Ureter (tissue), 1 donor: ENCODE data around the gene ITIH5. TPM values are rescaled to one million over a fixed set of nuclear protein-coding genes. Genes with fewer than 3 reads are reported as not detected.
A peak's percentile ranks its signal among the peaks of the same experiment; 100 is the strongest.

ENCODE experiments used
- DNase-seq: peaks from one replicate; pipeline ENCODE4 v3.0.0-alpha.2; 2020; ENCODE audit warnings: low spot score
- total RNA-seq: library from RNA; stranded (reverse); gene quantifications from one replicate; pipeline ENCODE4 v1.2.4, GENCODE V29; 2023
- donor health status: DM: yes; HTN: yes; CAD: no.

ITIH5 gene
- total RNA-seq, 1 donor from 2014 or later = 25.5 TPM

DNA sequence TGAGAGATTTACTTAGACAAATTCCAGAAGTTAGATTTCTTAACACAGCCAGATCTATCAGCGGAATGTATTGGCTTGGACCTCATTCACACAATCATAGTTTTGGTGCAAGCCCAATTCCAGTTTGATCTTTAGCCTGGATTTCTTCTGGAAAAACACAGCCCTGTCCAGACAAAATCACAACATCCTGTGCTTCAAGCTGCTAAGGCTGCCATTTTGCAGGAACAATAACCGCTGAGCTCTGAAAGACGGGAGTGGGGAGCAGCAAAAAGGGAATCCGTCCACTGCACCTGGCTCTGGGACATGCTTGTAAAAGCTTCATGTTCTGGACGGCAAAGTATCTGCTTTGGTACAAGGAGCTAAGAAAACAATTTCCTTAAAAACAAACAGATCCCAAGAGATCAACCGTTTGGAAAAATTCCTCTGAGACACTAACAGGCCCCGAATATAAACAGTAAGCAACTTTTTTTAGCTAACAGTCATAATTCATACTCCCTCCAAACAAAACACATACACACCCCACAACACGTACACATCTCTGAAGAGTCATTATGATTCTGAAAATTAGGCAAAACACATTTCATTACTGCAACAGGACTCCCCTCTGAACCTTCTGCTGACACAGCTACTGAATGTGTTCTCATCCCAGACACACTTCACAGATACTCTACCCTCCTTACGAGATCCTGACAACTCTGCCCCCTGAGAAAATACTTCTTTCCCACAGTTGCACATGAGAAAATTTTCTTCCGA is 32.4 kb downstream of the ITIH5 start:
- DNase-seq = no peak

DNA sequence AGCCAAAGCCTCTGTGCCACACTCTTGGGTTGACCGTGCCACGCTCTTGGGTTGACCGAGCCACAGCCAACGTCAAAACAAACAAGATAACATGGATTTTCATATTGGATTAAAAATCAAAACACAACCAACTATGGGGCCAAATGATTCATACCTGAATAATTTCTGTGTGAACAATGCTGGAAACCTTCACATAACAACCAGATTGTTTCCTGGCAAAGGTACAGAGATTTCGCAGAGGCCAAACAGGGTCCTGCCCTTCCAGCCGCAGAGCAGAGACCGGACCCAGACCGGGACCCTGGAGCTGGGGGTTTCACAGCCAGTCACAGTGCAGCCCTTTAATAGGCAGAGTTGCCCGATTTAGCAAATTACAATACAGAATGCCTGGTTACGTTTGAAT is 40.5 kb downstream of the ITIH5 start:
- DNase-seq = no peak

DNA sequence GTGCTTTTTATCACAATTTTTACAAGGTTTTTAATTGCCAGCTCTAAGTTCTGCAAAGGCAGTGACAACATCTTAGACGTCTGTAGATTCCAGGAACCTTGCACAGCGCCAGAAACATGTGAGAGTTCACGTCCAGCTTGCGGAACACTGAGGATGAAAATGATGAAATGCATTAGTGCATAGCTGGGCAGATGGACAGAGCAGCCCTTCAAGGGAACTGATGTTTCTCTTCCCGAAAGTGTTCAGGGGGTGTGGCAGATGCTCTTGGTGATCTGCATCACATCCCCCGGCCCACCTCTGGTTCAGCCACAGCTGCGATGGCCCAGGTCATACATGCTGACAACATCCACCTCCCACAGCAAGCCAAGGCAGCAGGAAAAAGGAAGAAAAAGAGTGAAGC is 40.9 kb downstream of the ITIH5 start:
- DNase-seq = no peak

DNA sequence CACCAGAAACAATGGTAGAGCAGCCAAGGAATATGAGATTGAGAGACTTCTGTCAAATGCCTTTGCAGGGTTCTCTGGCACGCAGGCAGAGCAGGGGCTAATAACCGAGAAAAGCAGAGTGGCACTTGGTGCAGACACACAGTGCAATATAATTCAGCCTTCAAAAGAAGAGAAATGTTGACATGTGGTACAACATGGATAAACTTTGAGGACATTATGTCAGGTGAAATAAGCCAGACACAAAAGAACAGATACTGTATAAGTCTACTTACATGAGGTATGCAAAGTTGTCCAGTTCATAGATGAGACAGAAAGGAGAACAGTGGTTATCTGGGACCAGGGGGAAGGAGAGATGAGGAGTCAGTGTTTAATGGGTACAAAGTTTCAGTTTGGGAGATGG is 41.8 kb downstream of the ITIH5 start:
- no peak for DNase-seq

DNA sequence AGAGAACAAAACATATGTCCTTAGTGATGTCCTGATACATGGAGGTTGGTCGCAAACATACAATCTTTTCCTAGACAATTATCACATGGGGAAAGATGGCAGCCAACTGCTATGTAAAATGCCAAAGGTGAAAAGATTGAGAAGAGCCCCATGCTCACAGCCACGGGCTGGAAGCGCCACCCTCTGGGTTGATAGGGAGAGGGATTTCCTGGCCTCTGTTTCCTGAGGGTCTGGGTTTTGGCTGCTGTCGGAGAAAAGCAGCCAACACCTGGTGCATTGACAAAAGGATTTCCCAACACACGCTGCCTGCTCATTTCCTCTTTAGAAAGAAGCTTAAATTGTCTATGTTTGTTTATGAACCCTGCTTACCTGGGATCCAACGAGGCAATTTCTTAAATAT is 43.8 kb downstream of the ITIH5 start:
- DNase-seq = no peak

DNA sequence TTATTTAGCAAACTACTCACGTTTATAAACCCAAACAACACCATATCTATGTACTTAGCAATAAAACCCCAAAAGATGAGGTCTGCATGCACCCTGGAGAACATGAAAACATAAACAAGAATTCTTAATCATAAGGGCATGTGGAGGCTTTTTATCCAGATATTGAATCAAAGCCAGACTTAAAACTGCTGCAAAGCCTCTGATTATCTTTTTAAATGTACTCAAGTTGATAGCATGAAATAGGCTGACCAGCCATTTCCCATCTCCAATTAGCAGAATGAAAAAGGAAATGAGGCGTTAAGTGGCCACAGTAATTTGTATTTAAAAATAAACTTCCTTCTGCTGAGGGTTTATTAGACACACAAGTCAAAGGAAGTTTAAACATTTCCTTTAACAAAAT is 48.3 kb downstream of the ITIH5 start:
- no peak for DNase-seq

DNA sequence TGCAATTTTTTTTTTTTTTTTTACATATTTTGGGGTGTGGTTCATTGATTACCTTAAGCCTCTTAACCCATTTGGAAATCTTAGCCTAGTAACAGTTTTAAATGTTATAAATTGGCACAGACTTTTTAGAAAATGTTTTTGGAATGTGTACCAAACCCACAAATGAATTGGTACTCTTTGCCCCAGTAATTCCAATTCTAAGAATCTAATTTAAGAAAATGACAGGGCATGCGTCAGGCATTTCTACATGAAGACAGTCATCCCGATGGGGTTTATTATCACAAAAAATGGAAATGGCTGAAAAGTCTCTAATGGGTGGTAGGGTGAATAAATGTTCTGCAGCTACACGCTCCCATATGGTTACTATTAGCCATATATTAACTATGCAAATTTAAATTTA is 54.9 kb downstream of the ITIH5 start:
- DNase-seq = no peak

DNA sequence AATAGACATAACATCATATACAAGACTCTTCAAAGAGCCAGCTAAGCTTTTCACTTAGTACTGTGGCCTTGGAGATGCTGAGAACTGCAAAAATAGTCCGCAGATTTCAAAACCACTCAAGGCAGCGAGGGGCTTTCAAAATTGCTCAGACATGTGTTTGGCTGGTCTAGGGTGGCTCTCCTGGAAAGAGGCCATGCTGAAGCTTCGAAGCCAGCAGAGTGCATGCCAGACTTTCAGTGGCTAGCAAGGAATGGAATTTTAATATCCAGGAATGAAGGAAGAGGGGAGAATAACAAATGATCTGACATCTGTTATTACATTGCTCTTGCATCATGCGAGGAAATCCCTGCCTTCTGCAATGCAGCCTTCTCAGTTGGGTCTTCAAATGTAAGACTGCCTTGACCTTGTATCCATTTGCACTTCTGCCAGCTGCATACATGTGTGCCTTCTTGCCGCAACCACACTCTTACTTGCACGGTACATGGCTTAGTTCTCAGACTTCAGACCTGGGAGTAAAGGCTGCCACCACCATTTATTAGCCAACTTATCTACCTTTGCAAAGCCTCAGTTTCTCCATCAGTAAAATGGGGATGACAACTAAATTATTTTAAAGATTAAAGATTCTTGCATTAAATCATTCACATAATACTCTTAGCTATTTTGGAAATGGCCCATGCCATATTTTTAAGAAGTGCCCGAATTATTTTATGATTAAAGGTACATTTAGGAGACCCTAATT is 55.9 kb downstream of the ITIH5 start:
- DNase-seq = no peak

DNA sequence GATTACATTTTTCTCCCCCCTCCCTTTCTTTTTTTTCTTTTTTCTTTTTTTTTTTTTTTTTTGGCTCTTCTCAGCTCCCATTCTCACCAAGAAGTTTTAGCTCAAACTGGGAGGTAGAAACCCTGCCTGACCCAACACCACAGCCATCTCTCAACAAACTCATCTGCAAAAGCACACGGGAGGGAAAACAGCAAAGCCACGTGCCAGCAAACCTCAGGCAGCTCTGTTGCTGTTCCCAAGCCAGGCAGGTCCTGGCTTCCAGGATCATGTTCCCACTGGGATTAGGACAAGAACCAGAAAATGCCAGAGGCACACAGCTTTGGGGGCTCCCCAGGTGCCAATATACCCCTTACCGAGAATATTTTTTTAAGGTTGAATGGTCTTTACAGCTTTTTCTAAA is 56.7 kb downstream of the ITIH5 start:
- no peak for DNase-seq

DNA sequence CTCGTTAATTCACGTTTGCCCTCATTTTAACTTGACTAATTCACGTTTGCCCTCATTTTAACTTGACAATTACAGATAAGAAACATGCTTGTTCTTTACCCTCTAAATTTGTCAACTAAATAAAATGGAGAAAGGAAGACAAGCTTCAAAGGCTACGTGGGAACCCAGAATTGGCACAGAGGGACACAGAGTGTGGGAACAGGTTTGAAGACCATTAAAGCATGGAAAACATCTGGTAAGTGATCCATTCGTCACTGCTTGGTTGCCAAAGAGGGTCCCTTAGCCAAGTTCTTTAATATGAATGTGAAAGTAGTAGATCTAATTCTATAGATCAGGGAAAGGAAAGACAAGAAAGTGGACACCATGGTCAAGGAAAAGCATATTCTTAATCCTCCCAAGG is 57.2 kb downstream of the ITIH5 start:
- DNase-seq = no peak

DNA sequence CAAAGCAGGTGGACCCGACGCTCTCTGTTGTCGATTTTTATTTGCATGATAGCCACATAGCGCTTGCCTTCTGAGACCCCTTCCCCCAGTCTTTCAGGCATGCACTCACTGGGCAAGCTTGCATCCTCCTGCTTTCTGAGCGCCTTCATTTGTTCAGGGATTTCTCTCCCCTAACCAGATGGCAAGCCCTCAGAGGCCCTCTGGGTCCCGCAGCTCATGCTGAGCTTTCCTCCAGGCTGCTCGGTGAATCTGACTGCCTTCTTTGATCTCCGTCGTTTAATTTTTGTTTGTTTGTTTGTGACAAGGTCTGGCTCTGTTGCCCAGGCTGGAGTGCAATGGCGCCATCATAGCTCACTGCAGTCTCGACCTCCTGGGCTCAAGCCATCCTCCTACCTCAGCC is 58.8 kb downstream of the ITIH5 start:
- DNase-seq = no peak

DNA sequence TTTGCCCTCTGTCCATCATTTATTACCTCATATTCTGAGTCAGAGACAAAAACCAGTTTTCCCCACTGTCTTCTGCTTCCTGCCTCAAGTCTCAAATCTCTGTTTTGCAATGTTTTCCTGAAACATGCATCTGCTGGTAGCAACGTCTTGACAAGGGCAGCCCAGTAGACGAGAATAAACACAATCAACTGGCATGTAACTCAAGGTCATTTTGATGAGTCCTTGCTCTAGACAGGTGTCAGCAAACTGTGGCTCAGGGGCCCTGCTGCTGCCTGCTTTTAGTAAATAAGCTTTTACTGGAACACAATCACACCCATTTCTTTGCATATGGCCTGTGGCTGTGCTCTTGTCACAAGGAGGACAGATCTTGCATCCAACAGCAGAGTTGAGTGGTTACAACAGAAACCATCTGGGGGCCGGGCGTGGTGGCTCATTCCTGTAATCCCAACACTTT is 59.8 kb downstream of the ITIH5 start:
- DNase-seq = no peak

DNA sequence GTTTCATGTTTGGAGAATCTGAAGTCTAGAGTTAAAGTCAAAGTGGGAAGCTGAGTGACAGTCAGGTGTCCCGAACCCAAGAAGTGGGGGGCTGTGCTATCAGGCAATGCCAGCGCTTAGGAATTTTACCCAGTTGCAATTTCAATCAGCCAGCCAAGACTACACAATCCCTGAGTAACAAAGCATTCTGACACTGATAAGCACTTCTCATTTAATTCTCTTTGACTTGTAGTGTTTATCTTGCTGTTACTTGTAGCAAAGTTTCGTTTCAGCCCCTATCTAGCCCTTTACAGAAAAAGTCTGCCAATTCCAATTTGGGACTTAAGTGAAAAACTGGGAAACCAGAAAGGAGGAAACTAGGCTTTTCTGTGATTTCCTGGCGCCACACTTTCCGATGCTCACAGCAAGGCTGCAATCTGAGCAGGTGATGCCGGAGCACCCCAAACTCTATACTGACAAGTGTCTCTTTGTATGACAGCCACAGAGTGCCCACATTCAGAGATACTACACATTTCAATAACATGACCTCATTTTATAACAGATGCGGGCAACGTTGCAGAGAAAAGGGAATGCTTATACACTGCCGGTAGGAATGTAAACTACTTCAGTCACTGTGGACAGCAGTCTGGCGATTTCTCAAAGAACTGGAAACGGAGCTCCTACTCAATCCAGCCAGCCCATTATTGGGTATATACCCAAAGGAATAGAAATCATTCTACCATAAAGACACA is 61.0 kb downstream of the ITIH5 start:
- DNase-seq = no peak

DNA sequence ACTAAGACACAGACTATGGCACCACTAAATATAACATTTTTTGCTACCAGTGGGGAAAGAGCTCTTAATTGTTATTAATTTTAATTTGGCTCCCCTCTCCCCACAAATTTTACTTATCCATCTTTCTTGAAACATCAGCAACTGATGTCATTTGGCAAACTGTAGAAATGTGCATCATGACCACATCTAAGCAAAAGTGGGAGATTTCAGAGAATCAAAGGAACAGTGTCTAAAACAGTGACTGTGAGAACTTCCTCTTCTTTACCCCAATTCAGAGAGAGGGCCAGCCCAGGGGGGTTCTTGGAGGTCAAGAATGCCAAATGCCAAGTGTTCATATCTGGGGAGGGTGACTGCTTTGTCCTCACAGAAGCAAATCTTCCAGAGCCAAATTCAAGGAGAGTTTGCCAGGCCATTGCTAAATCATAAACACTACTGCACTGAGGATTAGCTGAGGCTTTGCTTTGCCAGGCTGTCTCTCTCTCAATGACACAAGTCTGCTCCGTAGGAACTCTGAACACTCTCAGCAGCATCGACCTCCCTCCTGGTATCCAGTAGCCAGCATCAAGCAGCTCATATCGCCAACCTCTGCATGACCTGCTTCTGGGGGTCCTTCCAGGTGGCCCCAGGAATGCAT is 65.6 kb downstream of the ITIH5 start:
- no peak for DNase-seq

DNA sequence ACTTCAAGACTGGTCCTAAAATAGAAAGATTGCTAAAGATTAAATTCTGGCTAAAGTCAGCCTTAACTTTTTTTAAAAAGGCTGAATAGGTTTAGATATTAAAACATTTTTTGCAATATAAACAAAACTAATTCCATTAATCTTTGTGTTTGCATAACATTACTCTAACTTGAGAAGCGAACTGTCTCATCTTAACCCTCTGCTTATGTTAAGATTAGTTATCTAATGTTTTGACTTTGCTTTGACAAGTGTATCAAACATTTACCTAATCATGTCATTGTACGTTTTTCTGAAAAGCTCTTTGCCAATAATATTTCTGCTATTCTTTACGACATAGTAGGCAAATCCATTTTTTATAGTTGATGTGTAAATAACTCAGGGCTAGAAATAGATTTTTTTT is 68.0 kb downstream of the ITIH5 start:
- DNase-seq = no peak

DNA sequence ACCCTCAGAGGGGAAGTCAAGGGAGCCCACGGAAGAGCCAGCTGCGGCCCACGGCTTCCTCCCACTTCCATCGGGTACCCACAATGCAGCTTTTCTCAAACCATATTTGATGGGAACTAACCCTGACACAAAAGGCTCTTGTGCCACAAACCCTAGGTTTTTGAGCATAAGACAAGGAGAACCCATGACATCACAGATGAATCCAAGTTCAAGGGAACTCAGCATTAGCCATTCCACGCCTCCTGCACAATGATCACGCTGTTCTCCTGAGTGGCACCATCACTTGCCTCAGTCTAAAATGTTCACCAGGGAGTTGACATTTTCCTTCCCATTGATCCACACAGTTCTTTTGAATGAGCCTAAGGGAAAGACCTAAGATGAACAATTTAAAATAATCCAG is 70.4 kb downstream of the ITIH5 start:
- no peak for DNase-seq

DNA sequence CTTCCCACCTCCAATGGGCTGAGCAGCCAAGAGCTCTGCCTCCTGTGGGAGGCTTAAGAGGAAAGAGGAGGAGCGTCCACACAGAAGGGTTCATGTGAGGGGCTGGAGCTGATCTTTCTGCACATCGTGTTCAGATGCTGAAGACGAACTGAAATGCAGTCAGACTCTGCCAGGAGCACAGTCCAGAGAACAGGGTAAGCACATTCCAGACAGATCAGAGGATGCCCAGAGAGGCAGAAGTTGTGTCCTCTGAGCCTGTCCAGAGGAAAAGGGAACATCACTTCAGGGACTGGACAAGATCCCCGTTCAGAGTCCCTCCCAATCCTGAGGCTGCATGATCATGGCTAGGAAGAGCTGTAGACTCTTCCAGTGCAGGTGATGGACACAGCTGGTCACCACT is 72.9 kb downstream of the ITIH5 start:
- DNase-seq = no peak

DNA sequence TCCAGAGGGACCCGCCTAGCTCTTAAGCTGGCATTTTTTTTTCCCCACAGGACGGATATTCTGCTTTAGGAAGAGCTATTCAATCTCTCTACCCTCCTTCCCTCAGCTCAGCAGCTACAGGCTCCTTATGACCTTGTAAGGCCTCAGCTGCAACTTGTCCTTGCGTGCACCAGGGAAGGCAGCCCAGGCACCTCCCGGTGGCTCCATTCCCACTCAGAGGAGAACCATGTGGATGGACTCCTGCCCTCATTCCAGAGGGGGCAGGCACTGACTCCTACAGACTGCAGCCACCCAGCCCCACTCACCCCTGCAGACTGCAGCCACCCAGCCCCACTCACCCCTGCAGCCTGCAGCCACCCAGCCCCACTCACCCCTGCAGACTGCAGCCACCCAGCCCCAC is 73.7 kb downstream of the ITIH5 start:
- DNase-seq = peak; percentile 79

DNA sequence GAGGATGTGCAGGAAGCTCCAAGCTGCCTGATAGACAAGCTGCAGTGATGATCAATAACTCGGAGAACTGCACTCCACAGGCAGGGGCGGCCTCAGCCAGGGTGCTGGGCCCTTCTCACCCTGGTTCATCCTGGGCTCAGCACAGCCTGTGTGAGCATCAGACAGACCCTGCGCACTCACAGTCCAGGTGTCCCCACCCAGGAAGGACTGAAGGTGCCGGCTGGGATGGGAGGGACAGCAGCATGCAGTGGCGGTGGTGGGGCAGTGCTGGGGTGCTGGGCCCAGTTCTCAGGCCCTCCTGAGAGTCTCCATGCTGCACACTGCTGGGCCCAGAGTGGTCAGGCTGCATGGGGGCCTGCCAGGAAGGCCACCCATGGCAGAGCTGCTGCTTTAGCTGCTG is 74.1 kb downstream of the ITIH5 start:
- no peak for DNase-seq

DNA sequence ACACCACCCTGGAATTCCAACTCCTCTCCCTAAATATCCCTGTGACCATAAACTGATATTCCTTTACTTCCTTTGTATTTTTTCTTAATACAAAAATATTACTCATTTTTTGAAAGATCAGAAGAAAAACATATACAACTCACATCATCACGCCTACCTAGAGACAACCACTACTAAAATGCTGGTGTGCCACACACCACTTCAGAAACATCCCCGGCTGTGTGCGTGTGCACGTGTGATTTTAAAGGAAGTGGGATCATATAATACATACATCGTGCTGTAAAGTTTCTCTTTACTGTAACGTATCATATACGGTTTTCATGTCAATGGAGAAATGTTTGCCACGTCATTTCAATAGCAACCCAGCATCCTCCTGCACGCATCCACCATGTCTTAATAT is 76.5 kb downstream of the ITIH5 start:
- no peak for DNase-seq

DNA sequence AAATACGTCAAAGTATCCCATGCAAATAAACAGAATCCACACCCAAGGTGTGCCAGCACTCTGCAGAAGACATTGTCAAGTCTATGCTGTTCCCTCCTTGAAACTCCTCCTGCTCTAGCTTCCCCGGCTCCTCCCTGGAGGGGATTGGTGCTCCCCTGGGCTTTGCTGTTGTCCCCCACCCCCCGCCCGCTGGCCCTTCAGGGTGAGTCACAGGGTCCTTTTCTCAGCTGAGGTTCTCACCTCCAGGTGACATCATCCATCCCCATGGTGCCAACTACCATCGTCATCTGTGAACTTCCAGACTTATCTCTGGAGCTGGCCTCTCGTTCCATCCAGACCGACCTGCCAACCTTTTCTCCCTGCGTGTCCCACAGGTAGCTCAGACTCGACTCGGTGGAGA is 77.0 kb downstream of the ITIH5 start:
- DNase-seq = no peak

DNA sequence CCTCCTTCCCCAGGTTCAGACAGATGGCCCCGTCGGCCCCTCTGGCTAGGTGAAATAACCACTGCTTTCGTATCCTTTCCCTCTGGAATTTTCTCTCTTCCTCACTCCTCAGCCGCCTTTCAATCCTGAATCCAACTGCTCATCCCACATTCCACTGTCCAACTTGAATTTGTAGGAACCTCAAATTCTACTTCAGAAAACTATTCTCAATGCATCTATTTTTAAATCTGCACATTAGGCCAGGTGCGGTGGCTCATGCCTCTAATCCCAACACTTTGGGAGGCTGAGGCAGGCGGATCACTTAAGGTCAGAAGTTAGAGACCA is 78.9 kb downstream of the ITIH5 start:
- no peak for DNase-seq
